Heart left ventricle (tissue), 16 donors: ENCODE results near the gene ARMC5. TPM values are rescaled to one million over a fixed set of nuclear protein-coding genes. Genes with fewer than 3 reads are reported as not detected.
A peak's percentile ranks its signal among the peaks of the same experiment; 100 is the strongest.
"Not testable (repeated sequence)": the region's sequence is repeated elsewhere in the genome, so short reads cannot be mapped to it uniquely, and the experiment has no call there.

ENCODE experiments used
- ATAC-seq, 4 donors: fragments of 200-7000 bp; cut with Tn5 transposase; one replicate each; pipeline ENCODE4 v1.9.1; 2020 to 2022; ENCODE audit warnings: moderate library complexity in 4 of 4, mild to moderate bottlenecking in 3 of 4, moderate number of reproducible peaks in 1 of 4
- DNase-seq, 5 donors: peaks; one replicate each; pipeline ENCODE4 v3.0.0-alpha.2; 2020
- H3K27ac ChIP-seq, 12 donors: fragments of 200-600 bp; sonication (generic) in 4 of 12; one replicate each; pipeline versions ENCODE4 v1.5.0 to v1.8.0; 2016 to 2022; ENCODE audit warnings: mild to moderate bottlenecking in 2 of 12
- H3K27me3 ChIP-seq, 9 donors: fragments of 200-600 bp; sonication (generic) in 2 of 9; one replicate each; pipeline versions ENCODE4 v1.5.1 to v1.8.0; 2016 to 2022; ENCODE audit warnings: mild to moderate bottlenecking in 3 of 9
- H3K36me3 ChIP-seq, 9 donors: fragments of 200-600 bp; sonication (generic) in 2 of 9; one replicate each; pipeline versions ENCODE4 v1.5.0 to v1.8.0; 2018 to 2022; ENCODE audit warnings: mild to moderate bottlenecking in 2 of 9
- H3K4me1 ChIP-seq, 12 donors: fragments of 200-600 bp; sonication (generic) in 4 of 12; one replicate each; pipeline versions ENCODE4 v1.5.0 to v1.8.0; 2016 to 2022; ENCODE audit warnings: mild to moderate bottlenecking in 3 of 12
- H3K4me3 ChIP-seq, 12 donors: fragments of 200-600 bp; sonication (generic) in 4 of 12; one replicate each; pipeline versions ENCODE4 v1.5.0 to v1.8.0; 2017 to 2022; ENCODE audit warnings: mild to moderate bottlenecking in 9 of 12, moderate library complexity in 4 of 12
- H3K9me3 ChIP-seq, 12 donors: fragments of 200-600 bp; sonication (generic) in 4 of 12; one replicate each; pipeline versions ENCODE4 v1.5.0 to v1.8.0; 2016 to 2022; ENCODE audit warnings: mild to moderate bottlenecking in 1 of 12
- CTCF ChIP-seq, 12 donors: fragments of 200-600 bp; sonication (generic) in 4 of 12; IDR thresholded peaks; one replicate each; pipeline versions ENCODE4 v1.5.0 to v1.8.0; 2018 to 2022; ENCODE audit warnings: antibody characterized with exemption in 12 of 12, mild to moderate bottlenecking in 5 of 12
- POLR2A ChIP-seq, 2 donors: fragments of 450-650 bp; IDR thresholded peaks; one replicate each; pipeline ENCODE4 v1.6.1; 2017; ENCODE audit warnings: antibody characterized with exemption in 2 of 2, mild to moderate bottlenecking in 2 of 2, moderate library complexity in 2 of 2
- WGBS, 4 donors: extraction: QIAGEN DNeasy Blood & Tissue Kit in 2 of 4; methylation state at CpG; one replicate each; pipeline versions ENCODE4 v1.1.5 to v1.1.7; 2013 to 2018; 5-methylcytosine and 5-hydroxymethylcytosine counted together
- intact Hi-C, 10 donors: fragments of 100-400 bp; cut with DNase I; formaldehyde crosslinking; loops; one replicate each; pipeline versions ENCODE4 v1.11.1 to v1.14.2; 2022
- polyA plus RNA-seq, 2 donors: library from polyadenylated mRNA; stranded (reverse); fragments of 200-250 nt; gene quantifications; one replicate each; pipeline ENCODE4 v1.2.3, GENCODE V29; 2013
- total RNA-seq, 9 donors: library from RNA; depleted of rRNA in 2 of 9; stranded (reverse); fragments of >200 nt in 2 of 9; fragmentation: NEBNext Ultra II Directional in 3 of 9; extraction: Animal tissue kit (Norgen Biotek cat#: 25700) in 3 of 9; gene quantifications; one replicate each; pipeline versions ENCODE4 v1.1.0 to v1.2.4, GENCODE V29; 2016 to 2023
- donor health status: ischemic (EF 13 %, LVEDD 7.1; RV severe dilation, severe dysfunction).
- donor health status: healthy with polysubstance abuse.
- donor health status: DM: no; HTN: yes; CAD: no.
- donor health status: DM: no; HTN: no; CAD: no.
- donor health status: ischemic (EF 25% LVEDD 6.9; RV normal size, moderate dysfunction).
- donor health status: ischemic (EF 25% LVEDD 5.7; RV mildly dilated, moderate dysfunction).
- donor health status: healthy.
- donor health status: DM: yes; HTN: yes; CAD: no.
- donor health status: ischemic (EF 35%, LVEDD 5.7; RV mildly dilated, moderate dysfunction).
- donor health status: nonischemic (EF 11% LVEDD 7.7; RV severe dilation, severe dysfunction).
- donor health status: DM: yes; HTN: yes; CAD: no.
- donor health status: PGD.
- donor health status: ischemic (EF 29% LVEDD 5.4; RV normal size, mild dysfunction).
- donor health status: nonischemic (EF 23%, LVEDD 6.1; RV moderate dilation, normal function).

ARMC5 gene
- total and polyA plus RNA-seq, 11 donors = 4.1 to 9.2 (median 6.6) TPM

GRCh38 chr16:31435341-31436220 lies 23.7 kb upstream of the ARMC5 start:
- DNase-seq = no peak
- peaks cover 0 to 30% (median 6%) of the 10 kb centered on the region in 12 donors for H3K4me1 ChIP-seq
- H3K27me3 ChIP-seq = no peaks in the 10 kb centered on the region
- H3K9me3 ChIP-seq = no peaks in the 10 kb centered on the region
- TF ChIP-seq CTCF (IDR thresholded peaks at IDR 0.05) (no peak), POLR2A (IDR thresholded peaks at IDR 0.05) (no peak)
- H3K27ac ChIP-seq = no peak overlapping the region
- no peak for ATAC-seq
- no peak overlapping the region for H3K4me3 ChIP-seq
- H3K36me3 ChIP-seq = peaks cover 0 to 7% (median 0%) of the 10 kb centered on the region in 9 donors
- 93 to 95% (median 94%) methylated on average over 35 to 47 of the region's 47 CpGs for WGBS, 4 donors
- intact Hi-C loops = no loop called here

GRCh38 chr16:31436221-31437045 lies 22.9 kb upstream of the ARMC5 start:
- 86 to 93% (median 93%) methylated on average over 32 to 44 of the region's 44 CpGs for WGBS, 4 donors
- peaks cover 0 to 7% (median 0%) of the 10 kb centered on the region in 9 donors for H3K36me3 ChIP-seq
- H3K4me3 ChIP-seq = no peak overlapping the region
- intact Hi-C loops = no loop called here
- no peak overlapping the region for H3K27ac ChIP-seq
- DNase-seq = no peak
- H3K4me1 ChIP-seq = peaks cover 0 to 31% (median 6%) of the 10 kb centered on the region in 12 donors
- TF ChIP-seq CTCF (IDR thresholded peaks at IDR 0.05) (no peak), POLR2A (IDR thresholded peaks at IDR 0.05) (no peak)
- no peaks in the 10 kb centered on the region for H3K9me3 ChIP-seq
- ATAC-seq = no peak
- H3K27me3 ChIP-seq = no peaks in the 10 kb centered on the region

- intact Hi-C loops = no loop called here
- Histone ChIP-seq H3K27me3 (no peaks in the 10 kb centered on the region), H3K9me3 (no peaks in the 10 kb centered on the region), H3K27ac (peak overlapping the region in 3 of 12 donors; percentile 10 to 30 (median 18)), H3K36me3 (peaks cover 0 to 7% (median 0%) of the 10 kb centered on the region in 9 donors), H3K4me3 (no peak overlapping the region), H3K4me1 (peaks cover 0 to 29% (median 11%) of the 10 kb centered on the region in 12 donors)
- ATAC-seq = no peak
- DNase-seq = no peak
- WGBS, 4 donors = 24 to 36% (median 24%) methylated on average over 2 of the region's 2 CpGs
- TF ChIP-seq CTCF (IDR thresholded peaks at IDR 0.05) = no peak
- no peak for TF ChIP-seq POLR2A (IDR thresholded peaks at IDR 0.05)
Measured at GRCh38 chr16:31438414-31438813, 20.9 kb upstream of the ARMC5 start.

GRCh38 chr16:31439023-31439422 lies 20.3 kb upstream of the ARMC5 start:
- ATAC-seq = not testable (repeated sequence)
- WGBS, 4 donors = 58 to 70% (median 65%) methylated on average over 3 to 4 of the region's 4 CpGs
- H3K27ac ChIP-seq = peak overlapping the region in 1 of 12 donors; percentile 54

More at GRCh38 chr16:31439023-31439422, 20.3 kb upstream of the ARMC5 start:
- intact Hi-C loops, H3K27me3 ChIP-seq, DNase-seq, H3K9me3 ChIP-seq, H3K4me3 ChIP-seq, H3K36me3 ChIP-seq: not testable (repeated sequence)
- H3K4me1 ChIP-seq = peaks cover 0 to 29% (median 11%) of the 10 kb centered on the region in 12 donors
